WTC11 (cell line): ENCODE data around the gene LMBRD1.

Experiments
- AFF4 ChIP-seq: sonication (generic); formaldehyde crosslinking; IDR thresholded peaks from 2 replicates; pipeline ENCODE4 v1.8.1; 2023; ENCODE audit warnings: mild to moderate bottlenecking, missing genetic modification reagents, borderline replicate concordance
- CTCF ChIP-seq: fragments of 200-600 bp; IDR thresholded peaks from 2 replicates; pipeline ENCODE4 v1.8.0; 2022; ENCODE audit warnings: antibody characterized with exemption
- ELF4 ChIP-seq: sonication (generic); formaldehyde crosslinking; IDR thresholded peaks from 2 replicates; pipeline ENCODE4 v1.8.1; 2022; ENCODE audit warnings: low read depth, mild to moderate bottlenecking, moderate library complexity, missing genetic modification reagents
- IRF1 ChIP-seq: sonication (generic); formaldehyde crosslinking; IDR thresholded peaks from 2 replicates; pipeline ENCODE4 v1.8.0; 2023; ENCODE audit warnings: missing genetic modification reagents
- NFATC4 ChIP-seq: fragments of 250-450 bp; sonication (Bioruptor Pico); IDR thresholded peaks from 2 replicates; pipeline ENCODE4 v1.9.0; 2021; ENCODE audit warnings: mild to moderate bottlenecking

GRCh38 chr6:69690986-69691385 lies 105.8 kb downstream of the LMBRD1 start:
- TF ChIP-seq AFF4 (CRISPR knock-in tag) (no peak), CTCF (no peak), NFATC4 (CRISPR knock-in tag) (no peak), ELF4 (no peak), IRF1 (CRISPR knock-in tag) (no peak)
